ENCODE data around the gene CNTRL. TPM values are rescaled to one million over a fixed set of nuclear protein-coding genes. Genes with fewer than 3 reads are reported as not detected.

CNTRL gene
- total RNA-seq, 1 experiment from 2014 or later = 13.4 TPM

- no peaks in the 10 kb centered on the region for H3K27me3 ChIP-seq (ENCODE audit: insufficient read depth, low read length)
Measured at GRCh38 chr9:121189006-121189405, 114.3 kb downstream of the CNTRL start.

More at GRCh38 chr9:121189006-121189405, 114.3 kb downstream of the CNTRL start:
- Histone ChIP-seq H3K79me2 (ENCODE audit: insufficient read depth, low read length) (peaks cover 96% of the 10 kb centered on the region), H3K4me3 (replicated peaks in 1 of 2; ENCODE audit: low read depth in 1 of 2, low read length in 2 of 2) (no peak overlapping the region), H3K4me2 (ENCODE audit: low read length) (no peak overlapping the region), H2AFZ (ENCODE audit: low read depth, low read length, poor library complexity, severe bottlenecking) (no peak overlapping the region), H3K9me2 (ENCODE audit: insufficient read depth) (no peaks in the 10 kb centered on the region), H3K9me3 (ENCODE audit: control insufficient read depth in 1 of 2, insufficient read depth in 1 of 2, low read depth in 1 of 2, low read length in 2 of 2) (no peaks in the 10 kb centered on the region), H3K27ac (ENCODE audit: low read depth, low read length) (no peak overlapping the region), H3K4me1 (ENCODE audit: control insufficient read depth in 1 of 2, insufficient read depth in 2 of 2, low read length in 2 of 2) (no peaks in the 10 kb centered on the region), H4K20me1 (ENCODE audit: insufficient read depth) (peaks cover 17% of the 10 kb centered on the region; the same call in 1 of the 2 replicates), H3K9ac (ENCODE audit: low read length) (no peak overlapping the region), H3K36me3 (ENCODE audit: control insufficient read depth in 1 of 2, insufficient read depth in 2 of 2, low read length in 2 of 2) (no peaks in the 10 kb centered on the region)
- RAD21 ChIA-PET (ENCODE audit: low non-redundant PET in 1 of 2, low total read pairs in 2 of 2, uncharacterized antibody in 2 of 2, unreplicated experiment in 2 of 2) = no interaction called here
- ATAC-seq (no peak), DNase-seq (ENCODE audit: low read depth, low spot score) (no peak)
- no TSS peak for BruUV-seq (replicated peaks)
- no peak for TF ChIP-seq FOSL1 (IDR thresholded peaks at IDR 0.05; ENCODE audit: low read depth)
- no peak for TF ChIP-seq ZBTB33 (IDR thresholded peaks at IDR 0.05; ENCODE audit: extremely low read depth, insufficient replicate concordance, low read length)
- no peak for TF ChIP-seq POLR2A (IDR thresholded peaks at IDR 0.05; ENCODE audit: borderline replicate concordance, extremely low read depth, insufficient read depth, insufficient read length)
- TF ChIP-seq, protein P1, sequence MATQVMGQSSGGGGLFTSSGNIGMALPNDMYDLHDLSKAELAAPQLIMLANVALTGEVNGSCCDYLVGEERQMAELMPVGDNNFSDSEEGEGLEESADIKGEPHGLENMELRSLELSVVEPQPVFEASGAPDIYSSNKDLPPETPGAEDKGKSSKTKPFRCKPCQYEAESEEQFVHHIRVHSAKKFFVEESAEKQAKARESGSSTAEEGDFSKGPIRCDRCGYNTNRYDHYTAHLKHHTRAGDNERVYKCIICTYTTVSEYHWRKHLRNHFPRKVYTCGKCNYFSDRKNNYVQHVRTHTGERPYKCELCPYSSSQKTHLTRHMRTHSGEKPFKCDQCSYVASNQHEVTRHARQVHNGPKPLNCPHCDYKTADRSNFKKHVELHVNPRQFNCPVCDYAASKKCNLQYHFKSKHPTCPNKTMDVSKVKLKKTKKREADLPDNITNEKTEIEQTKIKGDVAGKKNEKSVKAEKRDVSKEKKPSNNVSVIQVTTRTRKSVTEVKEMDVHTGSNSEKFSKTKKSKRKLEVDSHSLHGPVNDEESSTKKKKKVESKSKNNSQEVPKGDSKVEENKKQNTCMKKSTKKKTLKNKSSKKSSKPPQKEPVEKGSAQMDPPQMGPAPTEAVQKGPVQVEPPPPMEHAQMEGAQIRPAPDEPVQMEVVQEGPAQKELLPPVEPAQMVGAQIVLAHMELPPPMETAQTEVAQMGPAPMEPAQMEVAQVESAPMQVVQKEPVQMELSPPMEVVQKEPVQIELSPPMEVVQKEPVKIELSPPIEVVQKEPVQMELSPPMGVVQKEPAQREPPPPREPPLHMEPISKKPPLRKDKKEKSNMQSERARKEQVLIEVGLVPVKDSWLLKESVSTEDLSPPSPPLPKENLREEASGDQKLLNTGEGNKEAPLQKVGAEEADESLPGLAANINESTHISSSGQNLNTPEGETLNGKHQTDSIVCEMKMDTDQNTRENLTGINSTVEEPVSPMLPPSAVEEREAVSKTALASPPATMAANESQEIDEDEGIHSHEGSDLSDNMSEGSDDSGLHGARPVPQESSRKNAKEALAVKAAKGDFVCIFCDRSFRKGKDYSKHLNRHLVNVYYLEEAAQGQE (IDR thresholded peaks at IDR 0.05; ENCODE audit: low read depth) = no peak
- no peak for TF ChIP-seq ZNF274 (IDR thresholded peaks at IDR 0.05; ENCODE audit: low read depth, low read length)
- no peak for TF ChIP-seq SP1 (IDR thresholded peaks at IDR 0.05; ENCODE audit: low read depth)
- TF ChIP-seq ATF3 (IDR thresholded peaks at IDR 0.05) = no peak
- no peak for TF ChIP-seq CEBPB (IDR thresholded peaks at IDR 0.05; ENCODE audit: low read depth)
- no peak for TF ChIP-seq EZH2phosphoT487 (IDR thresholded peaks at IDR 0.05; ENCODE audit: borderline replicate concordance)
- TF ChIP-seq ELF1 (IDR thresholded peaks at IDR 0.05; ENCODE audit: borderline replicate concordance, low read depth) = no peak
- TF ChIP-seq SIN3A (IDR thresholded peaks at IDR 0.05; ENCODE audit: low read depth) = no peak
- TF ChIP-seq EZH2 (IDR thresholded peaks at IDR 0.05) = no peak
- TF ChIP-seq RAD21 (IDR thresholded peaks at IDR 0.05; ENCODE audit: low read depth) = no peak
- TF ChIP-seq, protein P2, sequence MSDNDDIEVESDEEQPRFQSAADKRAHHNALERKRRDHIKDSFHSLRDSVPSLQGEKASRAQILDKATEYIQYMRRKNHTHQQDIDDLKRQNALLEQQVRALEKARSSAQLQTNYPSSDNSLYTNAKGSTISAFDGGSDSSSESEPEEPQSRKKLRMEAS (IDR thresholded peaks at IDR 0.05) = no peak
- intact Hi-C loops (cut with micrococcal nuclease) = no loop called here
- POLR2A ChIA-PET = no interaction called here
- CTCF ChIA-PET = no interaction called here
